Ramos (cell line): ENCODE results near the gene OR2A7.
"Not testable (repeated sequence)": the region's sequence is repeated elsewhere in the genome, so short reads cannot be mapped to it uniquely, and the experiment has no call there.

ENCODE experiments used
- in situ Hi-C: fragments of 300-500 bp; cut with MboI; formaldehyde crosslinking; loops from one replicate; pipeline ENCODE4 v1.14.3; 2022; ENCODE audit warnings: low sequenced_read_pairs; ENCODE audit not compliant: unreplicated experiment

Gene OR2A7, protein sequence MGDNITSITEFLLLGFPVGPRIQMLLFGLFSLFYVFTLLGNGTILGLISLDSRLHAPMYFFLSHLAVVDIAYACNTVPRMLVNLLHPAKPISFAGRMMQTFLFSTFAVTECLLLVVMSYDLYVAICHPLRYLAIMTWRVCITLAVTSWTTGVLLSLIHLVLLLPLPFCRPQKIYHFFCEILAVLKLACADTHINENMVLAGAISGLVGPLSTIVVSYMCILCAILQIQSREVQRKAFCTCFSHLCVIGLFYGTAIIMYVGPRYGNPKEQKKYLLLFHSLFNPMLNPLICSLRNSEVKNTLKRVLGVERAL

DNA sequence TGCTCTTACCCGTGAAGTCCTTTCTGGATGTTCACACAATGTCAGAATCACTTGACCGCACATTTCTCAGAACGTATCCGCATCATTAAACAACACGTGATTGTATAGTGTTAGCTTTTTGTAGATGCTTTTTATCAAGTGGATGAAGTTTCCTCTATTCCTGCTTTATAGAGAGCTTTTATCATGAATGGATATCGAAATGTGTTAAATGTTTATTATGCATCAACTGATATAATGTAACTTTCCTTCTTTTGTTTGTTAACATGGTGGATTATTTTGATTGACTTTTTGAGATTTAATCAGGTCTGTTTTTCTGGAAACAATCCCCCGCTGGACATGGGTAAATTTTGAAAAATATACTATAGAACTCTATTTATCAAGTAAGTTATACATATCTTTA is at the start of gene OR2A7:
OR2A7 (minus strand) TSS at position 101 of the 400 bp plus-strand sequence. CDS start 5,164 bp downstream, outside the sequence.
- in situ Hi-C loops, result not testable (repeated sequence)

DNA sequence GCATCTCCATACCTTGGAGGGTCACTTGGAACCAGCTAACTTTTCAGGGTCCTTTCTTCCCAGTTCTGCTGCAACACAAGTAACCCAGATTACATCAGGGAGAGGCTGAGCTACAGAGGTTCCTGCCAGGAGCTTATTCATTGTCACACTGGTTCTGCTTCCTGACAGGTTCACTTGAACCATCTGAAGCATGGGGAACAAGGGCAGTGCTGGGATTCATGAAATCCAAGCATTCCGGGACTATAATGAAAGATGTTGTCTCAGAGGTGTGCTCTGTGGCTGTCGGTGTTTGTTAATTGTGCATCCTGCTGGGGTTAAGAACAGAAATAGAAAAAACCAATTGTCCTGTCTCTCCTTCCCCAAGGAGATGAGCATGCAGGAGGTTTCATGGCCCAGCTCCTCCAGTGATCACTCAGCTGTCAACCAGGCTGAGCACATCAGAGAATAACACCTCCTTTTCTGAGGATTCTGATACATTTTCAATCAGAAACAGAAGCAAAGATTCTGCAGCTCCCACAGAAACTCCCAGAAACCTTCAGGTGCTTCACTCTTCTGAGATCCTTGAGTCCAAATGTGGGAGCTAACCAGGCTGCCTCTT is 47.4 kb upstream of the OR2A7 start, which contains the start of gene OR2A1:
OR2A1 (plus strand) TSS at position 548 of the 598 bp plus-strand sequence. CDS start 5,706 bp downstream, outside the sequence.
- in situ Hi-C loops, result not testable (repeated sequence)

DNA sequence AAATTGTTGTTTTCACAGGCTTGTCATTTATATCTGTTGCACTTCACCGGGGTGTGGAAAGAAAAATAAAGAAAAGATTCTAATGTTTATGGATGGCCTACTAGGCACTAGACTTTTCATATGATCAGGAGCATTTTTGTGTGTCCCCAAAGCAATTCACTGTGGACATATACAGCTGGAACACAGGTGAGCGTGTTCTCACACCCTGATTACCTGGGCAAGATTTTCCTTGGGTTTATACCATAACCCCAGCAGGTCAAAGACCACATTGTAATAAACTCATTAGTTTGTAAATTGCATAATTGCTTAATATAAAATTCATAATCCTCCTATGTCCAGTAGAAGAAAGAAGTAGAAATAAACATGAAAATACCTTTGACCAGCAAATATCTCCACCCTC is 46.6 kb upstream of the OR2A7 start:
- in situ Hi-C loops, result not testable (repeated sequence)

DNA sequence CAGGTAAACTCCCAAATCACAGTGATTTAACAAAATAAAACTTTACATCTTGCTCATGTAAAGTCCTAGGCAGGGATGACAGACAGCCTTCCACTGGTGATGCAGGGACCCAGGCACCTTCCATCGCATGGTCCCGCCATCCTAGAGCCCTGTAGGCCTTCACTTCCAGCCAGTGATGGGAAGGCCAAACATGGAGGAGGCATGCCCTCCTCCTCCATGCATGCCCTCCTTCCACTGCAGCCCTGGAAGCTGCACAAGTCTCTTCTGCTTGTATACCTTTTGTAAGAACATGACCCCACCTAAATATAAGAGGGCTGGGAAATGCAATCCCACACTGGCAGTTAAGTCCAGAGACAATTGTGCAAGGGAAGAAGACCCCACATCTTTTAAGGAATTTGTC is 45.1 kb upstream of the OR2A7 start:
- in situ Hi-C loops, result not testable (repeated sequence)

DNA sequence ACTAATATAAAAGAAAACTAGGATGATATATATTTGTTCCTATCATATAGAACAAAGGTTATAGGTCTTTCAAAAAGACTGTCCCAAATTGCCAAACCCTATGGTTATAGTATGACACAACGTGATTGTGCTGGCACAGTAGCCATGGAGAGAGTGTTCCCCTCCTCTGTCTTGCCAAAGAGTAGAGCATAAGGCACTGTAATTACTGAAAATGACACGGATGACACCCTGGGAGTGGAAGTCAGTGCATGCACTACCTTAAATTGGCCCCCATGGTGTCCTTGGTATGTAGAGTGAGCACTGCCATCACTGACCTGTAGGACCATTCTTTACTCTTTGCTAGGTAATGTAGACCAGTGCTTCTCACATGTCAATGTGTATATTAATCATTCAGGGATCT is 40.6 kb upstream of the OR2A7 start:
- in situ Hi-C loops, result not testable (repeated sequence)

DNA sequence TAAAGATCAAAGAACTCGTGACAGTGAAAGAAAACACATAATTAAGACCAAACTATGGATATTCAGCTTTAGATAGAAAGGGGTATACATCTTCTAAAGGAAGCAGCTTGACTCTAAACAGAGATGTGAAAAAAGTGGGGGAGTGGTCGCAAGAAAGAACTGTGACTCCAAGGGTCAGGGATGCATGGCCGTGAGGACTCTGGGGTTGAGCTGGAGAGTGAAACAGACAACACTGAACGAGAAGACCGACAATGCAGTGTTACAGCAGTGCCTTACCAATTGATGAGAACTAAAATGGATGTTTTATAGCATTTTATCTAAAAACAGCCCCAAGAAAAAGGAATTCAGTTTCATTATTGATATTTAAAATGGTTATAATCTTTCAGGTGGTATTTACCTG is 39.0 kb upstream of the OR2A7 start:
- in situ Hi-C loops, result not testable (repeated sequence)

DNA sequence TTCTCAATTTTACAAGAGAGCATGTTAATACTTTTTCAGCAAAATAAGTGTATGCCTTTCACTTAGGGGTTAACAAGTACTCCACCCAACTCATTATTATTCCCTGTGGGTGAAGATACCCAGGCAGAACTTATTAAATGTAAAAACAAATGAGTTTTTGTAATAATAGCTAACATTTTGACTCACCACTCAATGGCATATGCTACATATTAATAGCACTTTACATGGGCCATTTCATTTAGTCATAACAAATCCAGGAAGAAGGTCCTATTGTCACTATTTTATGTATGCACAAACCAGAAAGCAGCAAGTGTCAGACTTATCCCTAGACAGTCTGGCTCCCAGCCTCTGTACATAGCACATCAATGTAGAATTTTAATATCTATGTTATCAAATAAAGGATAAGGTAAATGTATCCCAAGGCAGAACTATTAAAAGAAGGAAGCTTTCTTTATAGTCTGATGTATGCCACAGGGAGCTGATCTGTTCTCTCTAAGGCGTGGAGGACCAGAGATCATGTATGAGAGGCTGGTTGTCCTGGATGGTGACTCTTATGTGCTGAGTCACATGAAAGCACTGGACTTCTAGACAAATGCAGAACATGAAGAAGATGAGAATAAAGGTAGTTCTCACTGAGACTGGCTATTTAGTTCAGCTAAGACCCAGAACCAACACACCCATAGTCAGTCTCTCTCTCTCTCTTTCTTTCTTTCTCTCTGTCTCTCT is 38.1 kb upstream of the OR2A7 start:
- in situ Hi-C loops, result not testable (repeated sequence)

DNA sequence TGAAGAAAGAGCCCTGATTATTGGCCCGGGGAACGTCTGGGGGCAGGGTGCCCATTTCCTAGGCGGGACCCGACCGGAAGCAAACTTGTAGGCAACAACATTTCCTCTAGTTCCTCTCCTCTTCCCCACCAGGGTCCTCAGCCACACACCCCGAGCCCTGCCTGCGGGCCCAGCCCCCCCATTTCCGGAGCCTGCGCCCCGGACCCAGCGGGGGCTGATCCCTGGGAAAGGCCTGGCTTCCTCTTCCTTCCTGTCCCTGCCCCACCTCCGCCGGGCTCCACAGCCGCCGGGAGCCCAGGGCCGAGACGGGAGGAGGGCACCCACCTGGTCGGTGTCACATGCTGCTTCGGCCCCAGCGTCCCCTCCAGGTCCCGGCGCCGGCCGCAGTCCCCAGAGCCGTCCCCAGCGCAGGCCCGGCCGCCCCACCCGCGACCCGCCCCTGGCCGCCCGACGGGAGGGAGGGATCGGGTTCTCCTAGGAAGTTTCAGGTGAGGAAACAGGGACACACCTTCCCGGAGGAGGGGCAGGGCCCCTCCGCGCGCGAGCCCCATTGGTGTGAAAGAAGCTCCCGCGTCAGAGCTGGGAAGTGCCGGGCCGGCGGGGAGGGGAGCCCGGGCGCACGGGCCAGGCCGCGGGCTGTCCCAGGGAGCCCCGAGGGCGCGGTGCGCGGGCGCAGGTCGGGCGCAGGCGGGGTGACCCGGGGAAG is 29.4 kb upstream of the OR2A7 start:
- in situ Hi-C loops, result not testable (repeated sequence)

DNA sequence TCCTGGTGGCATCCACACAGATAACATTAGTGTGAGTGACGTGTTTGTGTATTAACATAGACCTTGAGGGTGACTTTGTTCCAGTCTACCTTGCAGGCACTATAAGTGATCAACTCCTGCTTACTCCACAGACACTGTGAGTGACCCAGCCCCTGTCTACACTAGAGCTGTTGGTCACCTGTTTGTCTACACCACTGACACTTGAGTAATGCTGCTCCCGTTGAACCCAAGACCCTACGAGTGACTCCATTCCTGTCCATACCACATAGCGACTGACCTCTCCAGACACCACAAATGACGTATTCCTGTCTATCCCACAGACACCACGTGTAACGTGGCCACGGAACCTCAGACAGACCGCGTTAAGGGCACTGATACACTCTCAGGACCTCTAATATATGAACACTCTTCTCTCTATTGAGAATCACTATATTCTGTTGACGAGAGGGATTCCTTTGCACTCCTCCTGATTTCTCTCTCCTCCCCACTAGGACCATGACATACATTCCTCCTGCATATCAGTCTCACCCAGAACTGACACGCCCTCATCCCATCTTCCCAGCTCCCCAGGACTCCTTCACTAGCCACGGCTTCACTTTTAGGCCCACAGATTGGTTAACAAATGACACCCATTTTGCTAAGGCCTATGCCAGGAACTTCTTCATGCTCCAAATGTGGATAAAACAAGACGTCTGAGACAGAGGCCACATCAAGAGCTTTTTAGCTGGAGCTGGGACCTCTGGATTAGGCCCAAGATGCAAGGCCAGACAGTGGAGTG is 28.0 kb upstream of the OR2A7 start:
- in situ Hi-C loops, result not testable (repeated sequence)

DNA sequence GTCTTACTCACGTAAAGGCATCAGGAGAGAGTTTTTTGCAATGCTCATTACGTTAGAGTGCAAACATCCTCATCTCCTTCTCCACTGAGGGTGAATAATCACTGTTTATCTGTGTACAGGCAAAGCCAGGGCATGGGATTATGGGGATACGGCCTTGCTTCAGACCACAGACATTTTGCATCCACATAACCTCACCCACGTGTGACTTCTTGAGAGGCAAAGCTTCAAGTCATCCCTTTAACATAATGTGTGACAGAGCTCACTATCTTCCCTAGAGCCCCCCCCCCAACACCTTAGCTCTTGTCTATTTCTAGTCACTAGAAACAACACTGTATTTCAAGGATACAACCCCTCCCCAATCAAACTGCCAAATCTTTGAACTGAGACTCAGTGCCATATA is 27.0 kb upstream of the OR2A7 start:
- in situ Hi-C loops, result not testable (repeated sequence)

DNA sequence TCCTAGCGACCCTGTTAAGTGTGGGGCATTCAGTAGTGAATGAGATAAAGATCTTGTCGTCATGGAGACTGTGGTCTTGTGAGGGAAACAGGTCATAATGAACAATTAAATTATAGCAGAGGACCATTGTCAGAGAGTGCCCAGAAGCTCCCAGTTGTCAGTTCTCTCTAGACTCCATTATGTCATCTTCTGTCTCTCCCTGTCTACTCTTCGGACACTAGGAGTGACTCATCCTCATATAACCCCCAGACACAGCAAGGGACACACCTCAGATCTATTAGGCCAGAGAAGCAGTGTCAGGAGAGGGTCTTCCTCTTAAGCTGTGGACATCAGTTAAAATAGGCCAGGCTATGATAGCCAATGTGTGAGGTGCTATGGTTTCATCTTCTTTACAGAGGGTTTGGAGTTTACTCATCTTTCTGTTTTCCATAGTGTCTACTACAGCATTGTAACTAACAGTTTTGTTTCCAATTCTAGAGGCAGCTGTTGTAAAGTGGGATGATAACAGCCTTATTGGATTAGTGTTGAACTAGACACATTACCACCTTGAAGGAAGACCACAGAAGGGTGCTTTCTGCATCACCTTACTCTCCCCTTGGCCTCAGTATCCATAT is 22.7 kb upstream of the OR2A7 start:
- in situ Hi-C loops, result not testable (repeated sequence)

DNA sequence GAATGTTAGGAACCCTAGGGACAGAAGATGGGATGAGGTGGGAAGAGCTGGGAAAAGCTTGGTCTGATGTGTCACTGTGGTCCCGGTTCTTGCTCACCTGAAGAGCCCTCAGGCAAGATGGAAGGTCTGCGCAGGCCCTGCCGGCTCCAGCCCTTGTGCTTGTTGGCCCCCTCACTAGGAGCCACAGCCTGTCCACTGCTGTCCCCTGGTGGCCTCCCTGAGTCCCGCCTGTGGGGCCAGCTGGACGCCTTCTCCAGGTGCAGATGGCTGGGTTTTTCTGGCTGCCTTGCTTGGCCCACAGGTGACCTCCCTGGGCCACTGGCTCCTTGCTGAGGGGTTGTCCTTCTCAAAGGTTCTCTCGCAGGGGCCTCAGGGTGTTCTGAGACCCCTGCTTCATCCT is 19.1 kb upstream of the OR2A7 start:
- in situ Hi-C loops, result not testable (repeated sequence)

DNA sequence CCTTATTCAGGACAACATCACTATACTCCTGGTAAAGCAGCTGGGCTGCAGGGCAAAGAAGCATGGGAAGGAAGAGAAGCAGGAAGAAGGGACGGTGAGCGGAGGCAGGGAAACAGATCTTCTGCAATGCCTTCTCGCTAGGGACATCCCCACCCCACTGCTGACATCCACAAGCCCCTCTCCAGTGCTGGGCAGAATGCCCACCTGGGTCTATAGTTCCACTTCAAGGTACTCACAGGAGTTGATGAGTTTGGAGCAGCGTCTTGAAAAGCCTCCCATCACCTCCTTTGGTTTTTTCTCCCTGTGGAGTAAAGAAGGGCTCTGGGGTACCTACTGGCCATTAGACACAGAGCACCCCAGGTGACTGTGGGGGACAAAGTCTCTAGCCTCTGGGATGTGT is 17.9 kb upstream of the OR2A7 start:
- in situ Hi-C loops, result not testable (repeated sequence)

DNA sequence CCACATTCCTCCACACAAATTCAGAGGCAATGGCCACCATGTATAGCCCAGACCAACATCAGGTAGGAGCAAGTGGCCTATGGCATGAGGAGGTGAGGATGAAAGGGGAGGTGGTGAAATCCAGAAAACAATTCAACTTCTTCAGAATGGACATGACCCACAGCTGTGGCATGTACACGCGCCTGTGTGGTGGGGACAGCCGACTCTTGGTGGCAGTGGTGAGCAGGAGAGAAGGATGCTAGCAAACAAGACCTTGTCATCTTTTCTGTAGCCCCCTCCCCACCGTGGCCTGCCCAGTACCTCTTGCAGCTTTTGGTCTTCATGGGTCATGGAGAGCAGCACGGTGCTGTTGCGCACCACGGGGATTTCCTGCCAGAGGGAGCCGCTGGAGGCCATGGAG is 17.4 kb upstream of the OR2A7 start:
- in situ Hi-C loops, result not testable (repeated sequence)

DNA sequence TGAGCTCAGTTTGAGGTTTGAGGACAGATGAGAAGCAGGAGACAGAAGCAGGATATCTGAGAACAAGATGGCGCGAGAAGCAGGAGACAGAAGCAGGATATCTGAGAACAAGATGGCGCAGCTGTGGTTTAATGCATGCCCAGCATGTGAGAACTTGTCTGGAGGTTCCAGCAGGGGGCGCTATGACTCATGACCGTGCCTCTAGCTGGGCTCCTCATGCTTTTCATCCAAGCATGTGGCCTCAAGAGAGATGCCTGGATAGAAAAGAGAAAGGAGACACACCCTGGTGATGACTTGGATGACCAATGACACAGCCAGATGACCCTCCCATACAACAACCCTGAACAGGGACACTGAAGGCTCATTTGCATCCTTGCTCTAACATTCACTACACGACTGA is 15.4 kb upstream of the OR2A7 start:
- in situ Hi-C loops, result not testable (repeated sequence)

DNA sequence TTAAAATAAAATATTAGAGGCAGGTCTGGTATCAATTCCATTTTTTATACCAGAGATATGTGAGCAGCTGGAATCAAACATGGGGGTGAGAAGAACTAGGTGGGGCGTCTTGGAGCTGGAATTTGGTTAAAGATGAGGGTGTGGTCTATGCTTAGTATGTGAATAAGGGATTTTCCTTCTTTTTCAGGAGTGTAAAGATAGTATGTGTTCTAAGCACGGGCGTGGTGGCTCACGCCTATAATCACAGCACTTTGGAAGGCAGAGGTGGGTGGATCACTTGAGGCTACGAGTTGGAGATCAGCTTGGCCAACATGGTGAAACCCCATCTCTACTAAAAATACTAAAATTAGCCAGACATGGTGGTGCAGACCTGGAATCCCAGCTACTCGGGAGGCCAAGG is 10.7 kb upstream of the OR2A7 start:
- in situ Hi-C loops, result not testable (repeated sequence)

DNA sequence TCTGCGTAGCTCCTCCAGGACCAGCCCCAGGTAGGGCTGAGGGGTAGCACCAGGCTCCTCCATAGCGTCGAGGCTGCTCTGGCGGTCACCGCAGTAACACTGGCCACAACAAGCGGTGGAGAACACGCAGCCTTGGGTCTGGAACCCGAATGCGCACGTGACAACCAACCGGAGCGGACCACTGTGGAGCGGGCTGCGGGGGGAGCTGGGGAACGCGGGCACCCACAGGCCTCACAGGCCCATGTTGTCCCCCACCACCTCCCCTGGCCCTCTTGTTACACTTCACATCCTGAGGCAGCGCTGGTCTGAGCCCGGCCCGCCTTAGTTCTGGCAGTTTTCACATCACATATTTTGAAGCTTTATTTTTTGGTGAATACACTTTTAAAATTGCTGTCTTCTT is 4.6 kb upstream of the OR2A7 start, which contains the start of gene CTAGE8:
CTAGE8 (minus strand) TSS at position 101 of the 400 bp plus-strand sequence; CDS start at position 63, 38 bp downstream.
- in situ Hi-C loops, result not testable (repeated sequence)

DNA sequence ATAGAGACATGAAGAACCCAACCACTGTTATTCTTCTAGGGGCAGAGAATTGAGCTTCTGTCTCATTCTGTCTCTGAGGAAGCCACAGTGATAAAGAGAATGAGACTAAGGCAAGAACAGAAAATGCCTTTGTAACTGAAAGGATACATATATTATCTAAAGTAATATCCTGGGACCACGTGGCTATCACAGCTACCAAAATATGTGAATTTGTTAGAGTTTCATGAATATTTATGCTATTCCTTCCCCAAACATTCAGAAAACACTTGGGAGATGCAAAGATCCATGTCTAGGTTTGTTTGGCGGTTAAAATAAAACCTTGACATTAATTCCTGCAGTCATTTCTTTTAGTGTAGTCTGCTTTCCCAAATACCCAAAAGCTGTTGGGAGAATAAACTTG is 2.5 kb downstream of the OR2A7 start:
- in situ Hi-C loops, result not testable (repeated sequence)

DNA sequence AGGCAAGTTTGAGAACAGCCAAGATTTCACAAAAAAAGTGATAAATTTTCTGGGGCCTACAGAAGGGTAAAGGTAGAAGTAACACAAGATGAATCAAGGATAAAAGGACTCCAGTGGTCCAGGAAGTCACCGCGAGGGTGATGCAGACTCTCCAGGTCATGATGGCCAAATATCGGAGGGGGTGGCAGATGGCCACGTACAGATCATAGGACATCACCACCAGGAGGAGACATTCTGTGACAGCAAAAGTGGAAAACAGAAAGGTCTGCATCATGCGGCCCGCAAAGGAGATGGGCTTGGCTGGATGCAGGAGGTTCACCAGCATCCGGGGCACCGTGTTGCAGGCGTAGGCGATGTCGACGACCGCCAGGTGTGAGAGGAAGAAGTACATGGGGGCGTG is 5.5 kb downstream of the OR2A7 start:
- in situ Hi-C loops, result not testable (repeated sequence)
